ENCODE results near the gene HDAC2. TPM values are rescaled to one million over a fixed set of nuclear protein-coding genes. Genes with fewer than 3 reads are reported as not detected.
"Not testable (repeated sequence)": the region's sequence is repeated elsewhere in the genome, so short reads cannot be mapped to it uniquely, and the experiment has no call there.

The HDAC2 gene
- total RNA-seq, 2 donors from 2014 or later, result 29.9 to 49.5 TPM

- no peak overlapping the region for H3K27ac ChIP-seq
- H3K4me1 ChIP-seq (ENCODE audit: control insufficient read depth in 1 of 2, low read depth in 2 of 2), result peaks cover 5 to 10% of the 10 kb centered on the region in 2 donors
- TF ChIP-seq CTCF (IDR thresholded peaks at IDR 0.05), result no peak
- H3K27me3 ChIP-seq (replicated peaks; ENCODE audit: insufficient read depth), result no peaks in the 10 kb centered on the region
- ATAC-seq (ENCODE audit: insufficient number of reproducible peaks, low FRiP score, low read depth), result no peak
- DNase-seq (ENCODE audit: low spot score), result no peak
- H3K9me3 ChIP-seq, result no peaks in the 10 kb centered on the region
- H3K4me3 ChIP-seq, result no peak overlapping the region
- H3K36me3 ChIP-seq, result no peaks in the 10 kb centered on the region
Measured at GRCh38 chr6:113921299-113921904, 49.5 kb downstream of the HDAC2 start.

- H3K4me3 ChIP-seq, result no peak overlapping the region
- peaks cover 5 to 10% of the 10 kb centered on the region in 2 donors for H3K4me1 ChIP-seq (ENCODE audit: control insufficient read depth in 1 of 2, low read depth in 2 of 2)
- no peaks in the 10 kb centered on the region for H3K36me3 ChIP-seq
- TF ChIP-seq CTCF (IDR thresholded peaks at IDR 0.05), result no peak
- DNase-seq (ENCODE audit: low spot score), result no peak
- H3K27me3 ChIP-seq (replicated peaks; ENCODE audit: insufficient read depth), result no peaks in the 10 kb centered on the region
- no peaks in the 10 kb centered on the region for H3K9me3 ChIP-seq
- ATAC-seq (ENCODE audit: insufficient number of reproducible peaks, low FRiP score, low read depth), result no peak
- H3K27ac ChIP-seq, result no peak overlapping the region
Measured at GRCh38 chr6:113920663-113921267, 50.2 kb downstream of the HDAC2 start.

DNA sequence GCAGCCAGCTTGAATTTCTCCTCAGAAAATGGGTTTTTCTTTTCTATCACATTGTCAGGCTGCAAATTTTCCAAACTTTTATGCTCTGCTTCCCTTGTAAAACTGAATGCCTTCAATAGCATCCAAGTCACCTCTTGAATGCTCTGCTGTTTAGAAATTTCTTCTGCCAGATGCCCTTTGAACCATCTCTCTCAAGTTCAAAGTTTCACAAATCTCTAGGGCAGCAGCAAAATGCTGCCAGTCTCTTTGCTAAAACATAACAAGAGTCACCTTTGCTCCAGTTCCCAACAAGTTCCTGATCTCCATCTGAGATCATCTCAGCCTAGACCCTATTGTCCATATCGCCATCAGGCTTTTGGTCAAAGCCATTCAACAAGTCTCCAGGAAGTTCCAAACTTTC, 60.7 kb downstream of the HDAC2 start:
- H3K27me3 ChIP-seq (replicated peaks; ENCODE audit: insufficient read depth); DNase-seq (ENCODE audit: low spot score); H3K27ac ChIP-seq; H3K4me1 ChIP-seq (ENCODE audit: control insufficient read depth in 1 of 2, low read depth in 2 of 2); H3K4me3 ChIP-seq; H3K9me3 ChIP-seq; ATAC-seq (ENCODE audit: insufficient number of reproducible peaks, low FRiP score, low read depth); H3K36me3 ChIP-seq: not testable (repeated sequence)

DNA sequence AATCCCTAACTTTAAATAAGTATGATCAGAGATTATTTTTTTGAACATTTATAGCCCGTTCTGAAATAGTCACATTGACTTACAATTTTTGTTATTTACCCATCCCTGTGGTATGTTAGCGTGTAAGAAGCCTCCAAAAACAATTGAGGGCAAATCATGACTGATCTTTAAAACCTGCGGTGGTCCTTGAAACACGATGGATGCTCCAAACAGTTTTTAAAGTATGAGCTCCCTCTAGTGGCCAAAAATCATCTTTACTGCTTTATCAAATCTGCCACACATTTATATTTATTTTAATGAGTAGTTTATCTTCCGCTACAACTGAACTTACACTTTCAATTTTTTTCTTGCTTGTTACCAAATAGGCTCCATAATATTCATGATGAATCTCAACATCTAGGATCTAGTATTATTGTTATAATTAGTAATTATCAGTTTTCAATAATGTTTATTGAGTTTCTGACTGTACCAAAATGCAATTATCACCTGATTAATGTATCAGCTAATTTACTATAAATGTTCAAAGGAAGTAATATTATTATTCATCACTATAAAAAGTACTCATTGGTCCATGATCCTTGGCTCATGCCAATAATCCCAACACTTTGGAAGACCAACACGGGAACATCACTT, 61.6 kb downstream of the HDAC2 start:
- no peaks in the 10 kb centered on the region for H3K36me3 ChIP-seq
- no peaks in the 10 kb centered on the region for H3K27me3 ChIP-seq (replicated peaks; ENCODE audit: insufficient read depth)
- no peaks in the 10 kb centered on the region for H3K9me3 ChIP-seq
- H3K4me1 ChIP-seq (ENCODE audit: control insufficient read depth in 1 of 2, low read depth in 2 of 2), result peaks cover 1 to 5% of the 10 kb centered on the region in 2 donors
- H3K4me3 ChIP-seq, result no peak overlapping the region
- H3K27ac ChIP-seq, result no peak overlapping the region
- DNase-seq (ENCODE audit: low spot score), result no peak
- no peak for ATAC-seq (ENCODE audit: insufficient number of reproducible peaks, low FRiP score, low read depth)
- TF ChIP-seq CTCF (IDR thresholded peaks at IDR 0.05), result peak; percentile 75

DNA sequence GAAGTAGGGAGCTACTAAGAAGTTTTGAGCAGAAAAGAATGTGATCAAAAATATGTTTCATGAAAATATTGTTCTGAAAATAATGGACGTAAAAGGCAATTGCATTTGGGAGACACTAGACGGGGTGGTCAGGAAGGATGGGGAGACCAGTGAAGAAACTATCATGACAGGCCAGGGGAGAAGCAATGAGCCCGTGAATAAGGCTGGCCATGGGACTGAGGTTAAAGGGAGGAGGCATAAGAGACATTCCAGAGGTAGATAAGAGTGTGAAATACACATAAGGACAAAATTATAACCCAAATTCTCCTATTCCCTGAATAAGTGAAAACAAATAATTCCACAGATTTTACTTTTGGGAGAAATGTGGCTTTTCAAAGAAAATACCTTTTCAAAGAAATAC, 62.1 kb downstream of the HDAC2 start:
- Histone ChIP-seq H3K4me3 (no peak overlapping the region), H3K9me3 (no peaks in the 10 kb centered on the region), H3K4me1 (ENCODE audit: control insufficient read depth in 1 of 2, low read depth in 2 of 2) (peaks cover 6 to 10% of the 10 kb centered on the region in 2 donors), H3K36me3 (no peaks in the 10 kb centered on the region), H3K27ac (no peak overlapping the region), H3K27me3 (replicated peaks; ENCODE audit: insufficient read depth) (no peaks in the 10 kb centered on the region)
- no peak for DNase-seq (ENCODE audit: low spot score)
- ATAC-seq (ENCODE audit: insufficient number of reproducible peaks, low FRiP score, low read depth), result no peak
- no peak for TF ChIP-seq CTCF (IDR thresholded peaks at IDR 0.05)

Measured in thoracic aorta (tissue), 2 donors.